GM19193 (cell line): Measurements from ENCODE around the gene COL25A1.

ENCODE experiments used
- POLR2A ChIP-seq: IDR thresholded peaks from 4 replicates; pipeline ENCODE4 v1.6.1; 2011; ENCODE audit not compliant: insufficient read depth, insufficient read length; ENCODE audit errors: extremely low read depth

COL25A1 gene

DNA sequence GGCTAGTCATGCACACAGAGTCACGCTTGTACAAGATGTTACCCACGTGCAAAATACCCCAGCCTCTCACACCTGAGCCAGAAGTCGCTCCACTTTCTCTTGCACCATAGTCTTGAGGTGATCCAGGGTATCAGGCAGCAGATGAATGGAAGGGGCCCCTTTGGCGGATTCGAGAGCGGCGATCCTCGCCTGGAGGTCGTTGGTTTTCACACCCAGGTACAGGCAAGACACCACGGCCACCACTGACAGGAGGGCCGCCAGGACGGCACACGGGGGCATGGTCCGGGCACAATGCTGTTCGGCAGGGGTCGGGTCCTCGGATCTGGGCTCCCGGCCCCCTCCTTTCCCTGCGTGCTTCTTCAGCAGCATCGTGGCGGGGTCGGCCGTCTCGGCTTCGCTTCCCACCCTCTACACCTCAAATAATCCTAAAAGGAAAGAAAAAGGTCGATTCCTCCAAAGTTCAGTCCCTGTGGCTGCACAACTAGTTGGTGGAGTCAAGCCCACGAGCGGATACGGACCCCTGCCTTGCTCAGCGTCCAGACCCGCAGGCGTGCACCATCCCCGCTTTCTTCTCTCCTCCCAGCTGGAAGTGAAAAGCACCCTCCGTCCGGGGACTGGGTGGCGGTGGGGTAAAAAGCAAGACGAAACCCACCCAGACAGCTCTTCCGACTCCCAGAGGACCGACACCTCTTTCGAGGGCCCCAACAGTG lies 652 bp downstream of the COL25A1 start:
- TF ChIP-seq POLR2A, result no peak

DNA sequence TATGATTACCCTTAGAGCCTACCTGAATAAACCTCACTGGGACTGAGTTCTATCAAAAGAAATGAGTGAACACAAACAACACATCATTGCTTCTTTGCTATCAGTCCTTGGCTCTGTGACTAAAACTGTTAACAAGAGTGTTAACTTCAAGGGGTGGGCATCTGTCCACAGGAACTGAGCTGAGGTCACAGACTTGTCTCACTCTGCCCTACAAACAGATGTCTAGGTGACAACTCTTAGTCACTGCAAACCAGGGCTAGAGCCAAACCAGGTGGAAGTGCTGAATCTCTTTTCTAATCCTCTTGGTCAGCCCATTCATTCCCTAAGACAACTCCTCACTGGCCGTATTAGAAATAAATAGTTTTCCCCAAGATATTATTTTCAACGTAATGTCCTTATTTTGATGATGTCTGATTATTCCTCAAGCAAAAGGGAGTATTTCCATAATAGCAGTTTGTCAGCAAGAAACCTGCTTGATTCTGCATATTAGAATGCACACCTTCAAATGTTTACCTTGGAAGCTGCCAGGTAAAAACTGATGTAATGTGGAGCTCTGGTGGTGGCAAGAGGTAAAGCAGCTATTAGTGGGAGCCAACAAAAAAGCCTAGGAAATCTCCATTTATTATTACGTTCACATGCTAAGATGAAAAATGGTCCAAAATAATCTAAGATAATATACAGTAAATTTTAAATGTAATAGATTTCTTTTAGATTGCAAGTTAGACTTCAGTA lies 4.0 kb downstream of the COL25A1 start:
- TF ChIP-seq POLR2A, result no peak

DNA sequence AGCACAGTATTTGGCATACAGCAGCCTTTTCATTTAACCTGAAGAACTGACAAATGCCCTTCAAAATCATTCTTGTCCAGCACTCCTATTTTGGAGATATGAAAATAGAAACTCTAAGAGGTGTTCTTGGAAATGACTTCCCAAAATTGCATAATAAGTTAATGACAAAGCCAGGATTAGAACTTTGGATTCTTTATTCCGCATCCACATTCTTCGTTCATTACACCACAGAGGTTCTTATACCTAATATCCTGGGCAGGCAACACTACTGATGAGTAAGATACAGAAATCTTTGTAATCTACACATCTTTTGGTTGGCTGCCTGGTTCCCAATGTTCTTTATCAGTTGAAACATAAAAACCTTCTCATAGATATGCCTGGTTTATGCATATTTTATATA lies 5.9 kb downstream of the COL25A1 start:
- no peak for TF ChIP-seq POLR2A

DNA sequence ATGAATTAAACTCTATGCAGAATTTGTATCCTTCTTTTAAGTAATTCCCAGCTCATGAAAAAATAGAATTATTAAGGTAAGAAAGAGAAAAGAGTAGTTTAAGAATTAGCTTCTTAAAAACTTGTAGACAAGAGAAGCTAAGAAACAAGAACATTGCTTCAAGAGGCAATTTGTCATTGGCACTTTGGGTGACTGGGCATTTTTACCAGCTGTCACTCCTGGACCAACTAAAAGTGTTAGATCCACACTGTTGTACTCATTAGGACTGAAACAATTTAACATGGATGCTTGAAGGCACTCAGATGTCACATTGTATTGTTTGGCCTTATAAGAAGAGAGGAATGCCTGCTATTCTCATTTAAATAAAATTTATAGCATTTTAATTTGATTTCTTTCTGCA lies 7.4 kb downstream of the COL25A1 start:
- no peak for TF ChIP-seq POLR2A

DNA sequence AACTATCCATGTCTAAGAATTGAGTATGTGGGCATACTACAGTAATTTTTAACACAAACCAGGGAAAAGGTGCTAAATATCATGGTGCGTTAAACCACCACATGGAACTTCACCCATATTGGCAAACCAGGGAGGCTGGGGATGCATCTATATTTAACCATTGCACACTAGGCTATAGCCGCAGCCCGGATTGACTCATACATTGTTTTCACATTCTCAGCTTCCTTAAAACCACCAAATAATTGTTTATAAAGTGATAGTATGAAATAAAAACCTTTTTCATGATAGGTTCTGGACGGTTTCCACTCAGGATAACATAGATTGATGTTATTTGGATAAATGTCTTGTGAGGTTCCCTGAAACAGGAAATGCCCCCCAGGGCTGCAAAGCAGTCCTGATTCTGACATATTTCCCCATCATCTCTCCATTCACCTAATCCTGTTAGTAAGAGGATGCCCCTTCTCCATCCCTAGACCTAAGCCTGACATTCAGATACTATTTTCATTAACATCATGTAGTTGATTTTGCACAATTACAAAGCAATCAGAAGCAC lies 7.9 kb downstream of the COL25A1 start:
- TF ChIP-seq POLR2A, result no peak

DNA sequence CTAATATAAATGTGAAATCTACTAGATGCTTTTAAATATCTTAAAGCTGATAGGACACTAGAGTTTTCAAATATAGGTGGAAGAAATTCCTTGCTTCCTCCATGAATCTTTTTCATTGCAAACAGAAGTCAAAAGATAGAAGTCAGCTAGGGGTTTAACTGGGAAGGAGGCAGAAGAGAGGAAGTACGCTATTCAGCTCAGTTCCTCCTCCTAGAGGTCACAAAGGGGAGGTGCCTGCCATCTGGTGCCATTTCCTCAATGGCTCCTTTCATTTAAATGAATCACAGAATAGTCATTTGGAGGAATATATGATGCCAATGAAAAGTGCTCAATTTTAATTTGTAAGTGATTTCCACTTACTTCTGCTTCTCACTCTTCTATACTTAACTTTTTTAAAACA lies 8.5 kb downstream of the COL25A1 start:
- no peak for TF ChIP-seq POLR2A

DNA sequence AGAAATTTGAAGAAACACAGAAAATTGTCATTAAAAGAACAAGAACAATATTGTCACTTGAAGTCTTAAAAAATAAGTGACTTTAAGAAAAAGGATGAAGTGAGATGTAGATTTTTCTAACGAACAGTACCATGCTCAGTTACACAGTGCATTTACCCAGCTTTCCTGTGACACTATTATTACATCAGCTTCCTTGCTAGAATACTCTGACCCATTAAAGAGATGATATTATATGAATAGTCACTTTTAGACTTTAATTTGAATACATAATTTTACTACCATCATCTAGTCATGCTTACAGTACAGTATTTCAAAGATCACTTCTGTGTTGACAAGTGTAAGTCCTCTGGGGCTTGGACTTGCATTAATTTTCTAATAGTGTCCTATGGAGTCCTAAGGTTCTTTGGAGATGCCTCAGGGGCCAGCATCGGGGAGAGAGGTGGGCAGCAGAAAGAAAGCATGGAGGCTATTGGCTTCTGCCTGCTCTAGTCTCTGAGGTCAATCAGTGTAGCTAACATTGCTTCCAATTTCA lies 10.7 kb downstream of the COL25A1 start:
- TF ChIP-seq POLR2A, result no peak

DNA sequence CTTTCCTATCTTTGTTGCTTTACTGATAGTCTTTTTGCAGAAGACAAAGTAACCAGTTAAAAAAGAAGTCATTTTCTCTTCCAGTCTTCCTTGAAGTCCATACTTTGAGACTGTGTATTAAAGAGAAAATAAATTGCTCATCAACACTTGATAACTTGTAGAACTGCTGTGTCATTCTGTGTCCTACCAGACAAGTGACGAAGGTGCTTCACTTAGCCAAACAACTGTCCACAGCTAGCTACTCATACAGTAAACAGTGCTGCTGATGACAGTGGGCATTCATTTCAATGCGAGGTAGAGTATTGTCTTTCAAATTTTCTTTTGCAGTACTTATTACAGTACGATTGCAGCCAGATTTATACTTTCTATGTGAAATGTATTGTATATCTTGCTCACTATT lies 11.5 kb downstream of the COL25A1 start:
- TF ChIP-seq POLR2A, result no peak

DNA sequence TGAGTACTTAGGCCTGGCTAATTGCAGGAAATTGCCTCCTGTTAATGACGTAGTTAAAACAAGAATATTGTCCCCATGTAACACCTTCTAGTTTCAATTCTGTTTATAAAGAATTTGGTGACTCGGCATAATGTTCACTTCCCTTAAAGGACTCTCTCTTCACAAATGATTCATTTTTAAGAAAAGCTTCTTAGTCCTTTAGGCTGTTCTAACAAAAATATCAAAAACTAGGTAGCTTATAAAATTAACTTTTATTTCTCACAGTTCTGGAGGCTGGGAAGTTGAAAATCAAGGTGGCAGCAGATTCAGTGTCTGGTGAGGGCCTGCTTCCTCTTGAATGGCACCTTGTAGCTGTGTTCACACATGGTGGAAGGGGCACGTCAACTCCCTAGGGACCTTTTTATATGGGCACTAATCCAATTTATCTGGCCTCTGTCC lies 23.8 kb downstream of the COL25A1 start:
- TF ChIP-seq POLR2A, result no peak

DNA sequence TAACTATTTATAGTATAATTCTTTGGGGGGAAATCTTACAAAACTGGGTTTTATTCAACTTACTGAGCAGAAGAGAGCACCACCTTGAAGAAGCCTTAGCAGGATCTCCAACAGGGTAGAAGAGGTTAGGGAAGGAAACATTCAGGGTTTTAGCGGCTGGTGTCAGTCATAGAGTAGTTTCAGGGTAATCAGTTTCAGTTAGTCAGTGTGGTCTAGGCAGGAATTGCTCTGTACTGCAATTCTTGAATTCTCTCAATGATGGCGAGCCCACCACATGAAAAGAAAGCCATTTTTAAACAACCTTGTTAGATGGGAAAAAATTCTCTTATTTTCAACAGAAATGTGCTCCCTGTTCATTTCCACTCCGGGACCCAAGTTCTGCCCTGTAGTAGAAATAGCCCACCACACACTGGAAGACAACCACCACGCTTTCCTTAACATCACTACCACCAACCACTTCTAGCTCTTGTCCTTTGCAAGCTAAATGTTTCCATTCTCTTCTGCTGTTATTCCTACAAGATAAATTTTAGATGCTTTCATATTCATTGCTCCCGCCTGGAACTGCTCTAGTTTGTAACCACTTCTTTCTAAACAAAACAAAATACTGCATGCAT lies 25.9 kb downstream of the COL25A1 start:
- TF ChIP-seq POLR2A, result no peak

DNA sequence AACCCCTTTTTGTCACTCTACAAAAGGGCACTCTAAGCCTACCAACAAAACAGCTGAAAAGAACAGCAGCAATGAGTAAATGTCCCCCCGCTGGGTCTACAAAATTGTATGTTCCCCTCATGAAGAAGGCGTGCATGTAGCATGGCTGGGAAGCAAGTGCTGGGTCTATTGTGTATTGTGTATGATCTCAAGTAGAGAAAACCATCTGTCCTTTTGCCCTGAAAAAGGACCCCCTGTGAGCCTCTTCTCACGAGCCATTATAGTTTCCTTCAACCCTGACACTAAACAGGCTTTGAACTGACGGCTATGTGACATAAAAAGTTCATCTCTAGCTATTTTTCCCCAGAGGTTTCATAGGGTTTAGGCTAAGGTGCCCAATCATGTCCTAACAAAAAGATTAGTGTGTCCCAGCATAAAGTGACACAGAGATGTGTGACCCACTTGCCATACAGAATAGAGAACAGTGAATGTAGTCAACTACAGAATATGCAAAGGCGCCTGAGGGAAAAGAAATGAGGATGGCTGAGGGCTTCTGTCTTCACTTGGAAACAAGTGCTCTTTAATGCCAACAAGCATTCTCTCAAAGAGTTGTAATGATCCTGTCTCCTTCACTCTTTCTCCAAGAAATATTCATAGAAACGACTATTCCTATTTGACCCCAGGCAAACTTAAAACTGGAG lies 27.3 kb downstream of the COL25A1 start:
- TF ChIP-seq POLR2A, result no peak

DNA sequence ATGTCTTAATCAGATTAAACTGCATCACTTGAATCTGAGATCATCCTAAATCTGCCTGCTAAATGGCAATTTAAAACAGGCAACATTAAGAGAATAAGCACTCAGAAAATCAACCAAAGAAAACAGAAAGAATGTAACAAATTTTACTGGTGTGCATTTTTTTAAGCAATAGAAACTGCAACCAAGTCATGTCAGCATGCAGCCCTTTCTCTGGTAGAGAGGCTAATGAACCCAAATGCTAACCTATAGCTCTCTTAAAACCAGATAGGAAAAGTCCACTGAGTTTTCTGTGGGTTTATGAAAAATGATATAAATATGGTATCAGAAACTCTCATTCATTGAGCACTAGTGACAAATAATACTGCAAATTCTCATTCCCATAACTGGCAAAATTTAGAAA lies 35.6 kb downstream of the COL25A1 start:
- no peak for TF ChIP-seq POLR2A

DNA sequence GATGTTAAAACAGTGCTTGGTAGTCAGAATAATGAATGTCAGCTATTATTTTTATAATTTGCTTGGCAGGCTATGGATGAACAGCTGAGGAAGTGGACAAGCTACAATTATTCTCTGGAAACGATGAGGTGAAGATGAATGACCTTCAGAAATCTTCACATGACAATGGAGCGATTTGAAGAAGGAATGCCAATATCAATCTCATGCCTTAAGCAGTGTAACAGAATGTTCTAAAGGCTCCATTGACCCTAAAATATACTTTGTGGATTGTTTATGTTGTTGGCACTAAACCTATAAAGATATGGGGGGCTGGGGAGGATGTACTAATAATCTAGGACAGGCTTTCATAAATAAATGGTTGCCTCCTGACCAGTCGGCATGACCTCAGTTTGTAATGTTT lies 36.2 kb downstream of the COL25A1 start:
- TF ChIP-seq POLR2A, result no peak

DNA sequence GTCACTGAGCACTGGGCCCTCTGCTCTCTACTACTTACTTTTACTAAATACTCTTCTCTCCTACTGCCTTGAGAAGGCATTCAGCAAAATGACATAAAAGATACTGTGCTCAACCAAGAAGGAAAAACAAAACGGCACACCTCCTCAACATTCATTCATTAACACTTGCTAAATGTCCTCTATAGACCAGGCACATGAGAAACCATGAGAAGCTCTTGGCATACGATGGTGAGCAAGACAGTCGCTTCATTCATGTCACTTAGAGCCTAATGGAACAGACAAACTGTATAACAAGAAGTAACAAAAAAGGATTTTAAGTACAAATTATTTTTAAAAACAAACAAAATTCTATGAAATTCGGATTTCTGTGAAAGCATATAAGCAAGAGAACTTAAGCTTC lies 38.7 kb downstream of the COL25A1 start:
- no peak for TF ChIP-seq POLR2A

DNA sequence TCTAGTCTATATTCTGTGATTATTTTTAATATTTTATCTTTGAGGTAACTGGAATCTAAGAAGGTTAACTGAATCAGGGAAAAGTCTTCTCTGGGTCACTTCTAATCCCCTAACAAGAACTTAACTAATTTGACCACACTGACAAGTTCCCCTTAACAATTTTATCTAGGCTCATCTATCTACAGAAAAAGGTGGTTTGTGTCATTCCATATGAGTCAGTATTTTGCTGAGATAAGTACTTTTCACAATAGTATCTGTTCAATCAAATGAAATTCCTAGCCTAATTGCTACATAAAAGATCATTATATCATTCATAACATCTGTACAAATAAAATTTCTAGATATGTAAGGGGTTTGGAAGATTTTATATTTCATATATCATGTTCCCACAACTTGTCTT lies 45.6 kb downstream of the COL25A1 start:
- TF ChIP-seq POLR2A, result no peak
